IMR-90 (cell line): ENCODE results near the gene ANKRD65. TPM values are rescaled to one million over a fixed set of nuclear protein-coding genes. Genes with fewer than 3 reads are reported as not detected.

ENCODE experiments used
- ATAC-seq: fragments of 200-7000 bp; cut with Tn5 transposase; 2 replicates; pipeline ENCODE4 v1.9.1; 2020; ENCODE audit warnings: low read depth, mild to moderate bottlenecking, moderate library complexity
- BruUV-seq: library from RNA; stranded (reverse); fragments of 400-500 nt; replicated peaks from 2 replicates; lab custom pipeline; 2021; lab: Mats Ljungman, UMichigan
- CTCF ChIA-PET: fragments of 300-600 bp; formaldehyde crosslinking; extraction: SDS; loops from one replicate; lab custom pipeline; 2021; ENCODE audit warnings: antibody characterized with exemption; lab: Yijun Ruan, JAX
- POLR2A ChIA-PET: fragments of 300-600 bp; sonication (Branson Sonifier 250); formaldehyde crosslinking; loops from one replicate; lab custom pipeline; 2022; ENCODE audit warnings: antibody characterized with exemption; ENCODE audit not compliant: unreplicated experiment; lab: Charles Lee
- DNase-seq: peaks from one replicate; pipeline ENCODE4 v3.0.0; 2013
- H2AFZ ChIP-seq: replicated peaks from 2 replicates; pipeline ENCODE3; 2013; ENCODE audit warnings: low read length, mild to moderate bottlenecking; ENCODE audit not compliant: poor library complexity
- H2AK5ac ChIP-seq: 2 replicates; pipeline ENCODE4 v1.6.1; 2013; ENCODE audit warnings: low read depth, low read length, inconsistent platforms
- H2AK9ac ChIP-seq: replicated peaks from 2 replicates; pipeline ENCODE3; 2013; ENCODE audit warnings: mild to moderate bottlenecking, low read depth, low read length, moderate library complexity; ENCODE audit not compliant: poor library complexity
- H2BK120ac ChIP-seq: 2 replicates; pipeline ENCODE4 v1.6.1; 2013; ENCODE audit warnings: low read depth, low read length, inconsistent platforms
- H2BK15ac ChIP-seq: 3 replicates; pipeline ENCODE4 v1.6.1; 2013; ENCODE audit warnings: low read depth, low read length, inconsistent platforms
- H2BK20ac ChIP-seq: 2 replicates; pipeline ENCODE4 v1.6.1; 2013; ENCODE audit warnings: low read depth, mild to moderate bottlenecking, inconsistent platforms, low read length, moderate library complexity
- H2BK5ac ChIP-seq: 2 replicates; pipeline ENCODE4 v1.6.1; 2013; ENCODE audit warnings: mild to moderate bottlenecking, low read depth, low read length, inconsistent platforms; ENCODE audit not compliant: poor library complexity, severe bottlenecking
- H3K14ac ChIP-seq: replicated peaks from 2 replicates; pipeline ENCODE4 v1.6.1; 2013; ENCODE audit warnings: low read depth, low read length, inconsistent platforms
- H3K18ac ChIP-seq: 2 replicates; pipeline ENCODE4 v1.6.1; 2013; ENCODE audit warnings: low read depth, low read length, control low read depth
- H3K23ac ChIP-seq: 2 replicates; pipeline ENCODE4 v1.6.1; 2013; ENCODE audit warnings: low read depth, low read length, inconsistent platforms
- H3K27ac ChIP-seq: 2 replicates; pipeline ENCODE4 v1.5.1; 2013; ENCODE audit warnings: mild to moderate bottlenecking, control low read depth, low read length; ENCODE audit not compliant: insufficient read depth
- H3K27me3 ChIP-seq: 2 replicates; pipeline ENCODE4 v1.6.1; 2013; ENCODE audit warnings: low read length; ENCODE audit not compliant: control insufficient read depth, insufficient read depth
- H3K36me3 ChIP-seq: 2 replicates; pipeline ENCODE4 v1.6.1; 2013; ENCODE audit warnings: low read length, mixed read lengths; ENCODE audit not compliant: control insufficient read depth, insufficient read depth
- H3K4ac ChIP-seq: 2 replicates; pipeline ENCODE4 v1.6.1; 2013; ENCODE audit warnings: low read depth, low read length, inconsistent platforms
- H3K4me1 ChIP-seq: 2 replicates; pipeline ENCODE4 v1.6.1; 2013; ENCODE audit warnings: low read length, mixed read lengths; ENCODE audit not compliant: control insufficient read depth, insufficient read depth
- H3K4me2 ChIP-seq: 2 replicates; pipeline ENCODE4 v1.6.1; 2013; ENCODE audit warnings: low read depth, mild to moderate bottlenecking, control low read depth, low read length, moderate library complexity
- H3K4me3 ChIP-seq: 2 replicates; pipeline ENCODE4 v1.5.1; 2013; ENCODE audit warnings: low read depth, mild to moderate bottlenecking, control low read depth, low read length, moderate library complexity; ENCODE audit not compliant: insufficient read depth
- H3K56ac ChIP-seq: 2 replicates; pipeline ENCODE4 v1.6.1; 2013; ENCODE audit warnings: low read length, inconsistent platforms; ENCODE audit not compliant: insufficient read depth; ENCODE audit errors: extremely low read depth
- H3K79me1 ChIP-seq, 2 experiments: 2 replicates each; pipeline ENCODE4 v1.6.1; 2013; ENCODE audit warnings: low read length in 2 of 2, inconsistent platforms in 1 of 2, low read depth in 1 of 2
- H3K9ac ChIP-seq: 2 replicates; pipeline ENCODE4 v1.6.1; 2013; ENCODE audit warnings: low read depth, low read length, control low read depth
- H3K9me1 ChIP-seq: 2 replicates; pipeline ENCODE4 v1.6.1; 2013; ENCODE audit warnings: low read length, inconsistent platforms; ENCODE audit not compliant: insufficient read depth
- H3K9me3 ChIP-seq: 2 replicates; pipeline ENCODE4 v1.6.1; 2013; ENCODE audit warnings: low read length; ENCODE audit not compliant: control insufficient read depth, insufficient read depth
- H4K20me1 ChIP-seq: 2 replicates; pipeline ENCODE4 v1.6.1; 2013; ENCODE audit warnings: low read length, inconsistent platforms; ENCODE audit not compliant: insufficient read depth
- H4K5ac ChIP-seq: 2 replicates; pipeline ENCODE4 v1.6.1; 2013; ENCODE audit warnings: mild to moderate bottlenecking, low read depth, low read length, control low read depth
- H4K8ac ChIP-seq, 2 experiments: 2 replicates each; pipeline ENCODE4 v1.6.1; 2013; ENCODE audit warnings: low read depth in 2 of 2, low read length in 2 of 2, control low read depth in 1 of 2, inconsistent platforms in 1 of 2
- H4K91ac ChIP-seq: 2 replicates; pipeline ENCODE4 v1.6.1; 2013; ENCODE audit warnings: low read depth, low read length, inconsistent platforms; ENCODE audit not compliant: insufficient read depth
- FOS ChIP-seq: fragments of 150-350 bp; IDR thresholded peaks from 2 replicates; pipeline ENCODE4 v1.6.1; 2016; ENCODE audit warnings: low read depth, low read length
- RFX5 ChIP-seq: IDR thresholded peaks from 2 replicates; pipeline ENCODE4 v1.8.0; 2012; ENCODE audit warnings: low read depth, mild to moderate bottlenecking, low read length, moderate library complexity
- WGBS, 2 experiments: methylation state at CpG; one replicate each; pipeline versions ENCODE4 v1.1.5 to v1.1.7; 2013; ENCODE audit warnings: missing lambda C conversion rate in 2 of 2; ENCODE audit not compliant: insufficient read length in 1 of 2; ENCODE audit errors: extremely low coverage in 2 of 2; 5-methylcytosine and 5-hydroxymethylcytosine counted together
- dilution Hi-C: fragments of 300-500 bp; cut with HindIII; formaldehyde crosslinking; loops from one replicate; pipeline ENCODE4 v1.14.3; 2018; ENCODE audit warnings: low sequenced_read_pairs; ENCODE audit not compliant: unreplicated experiment
- in situ Hi-C: fragments of 300-500 bp; cut with MboI; formaldehyde crosslinking; loops from 3 replicates; pipeline ENCODE4 v1.14.3; 2019; ENCODE audit warnings: low sequenced_read_pairs, inconsistent platforms, mixed read lengths
- intact Hi-C: fragments of 100-400 bp; cut with micrococcal nuclease; formaldehyde crosslinking; loops from 2 replicates; pipeline ENCODE4 v1.10.0; 2022
- polyA plus RNA-seq, 3 experiments: library from polyadenylated mRNA; depleted of rRNA; stranded (reverse); fragments of >200 nt; gene quantifications; 2 replicates each; pipeline ENCODE4 v1.2.3, GENCODE V29; 2012; ENCODE audit warnings: low replicate concordance in 1 of 3
- total RNA-seq: library from RNA; depleted of rRNA; stranded (reverse); fragments of >200 nt; gene quantifications from 2 replicates; pipeline ENCODE4 v1.2.3, GENCODE V29; 2012
- TF ChIP-seq, protein P1 (sequence below): conservative IDR thresholded peaks from 2 replicates; pipeline ENCODE4 v1.5.1; 2012; ENCODE audit warnings: mild to moderate bottlenecking, low read depth, low read length, improper control_type of control experiment
- TF ChIP-seq, protein P2 (sequence below): fragments of 150-350 bp; IDR thresholded peaks from 2 replicates; pipeline ENCODE4 v1.6.1; 2016; ENCODE audit warnings: low read depth, mild to moderate bottlenecking, low read length, moderate library complexity, borderline replicate concordance

ANKRD65 gene
- total and polyA plus RNA-seq, 2 of the 4 experiments (the other 2 are of a cell fraction): 0.09 TPM; not detected in 1

DNA sequence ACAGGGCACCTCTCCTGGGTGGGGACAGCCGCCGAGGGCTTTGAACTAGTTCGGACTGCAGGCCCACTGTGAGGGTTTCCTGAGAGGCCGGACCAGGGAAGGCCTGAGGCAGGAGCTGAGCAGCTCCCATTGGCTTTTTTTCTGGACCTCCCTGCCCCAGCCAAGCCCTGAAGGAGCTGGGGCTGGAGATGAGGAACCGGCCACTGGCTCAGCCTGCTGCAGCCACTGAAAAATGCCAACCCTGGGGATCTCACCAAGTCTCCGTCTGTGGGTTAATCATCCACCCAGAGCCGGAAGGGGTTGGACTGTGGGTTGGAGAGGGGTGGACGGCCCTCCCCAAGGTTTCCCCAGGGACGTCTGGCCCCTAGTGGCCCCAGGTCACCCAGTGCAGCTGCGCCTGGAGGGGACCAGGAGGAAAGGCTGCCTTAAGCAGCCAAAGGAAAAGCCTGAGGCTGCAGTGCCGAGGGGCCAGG is 16.9 kb upstream of the ANKRD65 start:
- peaks cover 10% of the 10 kb centered on the region; the same call in 1 of the 2 replicates for H3K4me1 ChIP-seq
- intact Hi-C loops: no loop called here
- 0 out of 2 replicates have a peak, but pooled peaks cover 7% of the 10 kb centered on the region for H3K9me1 ChIP-seq
- no peak overlapping the region for H3K9ac ChIP-seq
- ATAC-seq (no peak), DNase-seq (no peak)
- H4K8ac ChIP-seq: no peak overlapping the region
- dilution Hi-C loops: no loop called here
- no peak overlapping the region for H2BK5ac ChIP-seq
- no peak overlapping the region for H3K14ac ChIP-seq
- no peak overlapping the region for H2BK20ac ChIP-seq
- no peak overlapping the region for H3K4me3 ChIP-seq
- 60% methylated on average over 2 of the region's 11 CpGs; no CpG with 5 or more reads in 1 of the 2 experiments for WGBS, 2 experiments
- H3K79me1 ChIP-seq: 0 out of 4 replicates have a peak, but pooled peaks cover 0 to 3% of the 10 kb centered on the region in 2 experiments
- no peak overlapping the region for H3K4ac ChIP-seq
- H3K4me2 ChIP-seq: no peak overlapping the region
- H2AK9ac ChIP-seq: no peak overlapping the region
- ChIA-PET CTCF (no interaction called here), POLR2A (no interaction called here)
- H3K56ac ChIP-seq: no peak overlapping the region
- no peak overlapping the region for H3K27ac ChIP-seq
- H4K20me1 ChIP-seq: no peaks in the 10 kb centered on the region
- no peak overlapping the region for H3K18ac ChIP-seq
- no peak overlapping the region for H2AFZ ChIP-seq
- BruUV-seq: no TSS peak
- H3K23ac ChIP-seq: no peak overlapping the region
- H2AK5ac ChIP-seq: no peak overlapping the region
- H3K27me3 ChIP-seq: no peaks in the 10 kb centered on the region; the same call in 1 of the 2 replicates
- in situ Hi-C loops: no loop called here
- no peak overlapping the region for H4K5ac ChIP-seq
- H3K36me3 ChIP-seq: no peaks in the 10 kb centered on the region
- no peak overlapping the region for H4K91ac ChIP-seq
- H2BK120ac ChIP-seq: no peak overlapping the region
- H3K9me3 ChIP-seq: no peaks in the 10 kb centered on the region
- H2BK15ac ChIP-seq: no peak overlapping the region
- TF ChIP-seq, protein P1, sequence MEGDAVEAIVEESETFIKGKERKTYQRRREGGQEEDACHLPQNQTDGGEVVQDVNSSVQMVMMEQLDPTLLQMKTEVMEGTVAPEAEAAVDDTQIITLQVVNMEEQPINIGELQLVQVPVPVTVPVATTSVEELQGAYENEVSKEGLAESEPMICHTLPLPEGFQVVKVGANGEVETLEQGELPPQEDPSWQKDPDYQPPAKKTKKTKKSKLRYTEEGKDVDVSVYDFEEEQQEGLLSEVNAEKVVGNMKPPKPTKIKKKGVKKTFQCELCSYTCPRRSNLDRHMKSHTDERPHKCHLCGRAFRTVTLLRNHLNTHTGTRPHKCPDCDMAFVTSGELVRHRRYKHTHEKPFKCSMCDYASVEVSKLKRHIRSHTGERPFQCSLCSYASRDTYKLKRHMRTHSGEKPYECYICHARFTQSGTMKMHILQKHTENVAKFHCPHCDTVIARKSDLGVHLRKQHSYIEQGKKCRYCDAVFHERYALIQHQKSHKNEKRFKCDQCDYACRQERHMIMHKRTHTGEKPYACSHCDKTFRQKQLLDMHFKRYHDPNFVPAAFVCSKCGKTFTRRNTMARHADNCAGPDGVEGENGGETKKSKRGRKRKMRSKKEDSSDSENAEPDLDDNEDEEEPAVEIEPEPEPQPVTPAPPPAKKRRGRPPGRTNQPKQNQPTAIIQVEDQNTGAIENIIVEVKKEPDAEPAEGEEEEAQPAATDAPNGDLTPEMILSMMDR: no peak
- no peak for TF ChIP-seq FOS
- TF ChIP-seq, protein P2, sequence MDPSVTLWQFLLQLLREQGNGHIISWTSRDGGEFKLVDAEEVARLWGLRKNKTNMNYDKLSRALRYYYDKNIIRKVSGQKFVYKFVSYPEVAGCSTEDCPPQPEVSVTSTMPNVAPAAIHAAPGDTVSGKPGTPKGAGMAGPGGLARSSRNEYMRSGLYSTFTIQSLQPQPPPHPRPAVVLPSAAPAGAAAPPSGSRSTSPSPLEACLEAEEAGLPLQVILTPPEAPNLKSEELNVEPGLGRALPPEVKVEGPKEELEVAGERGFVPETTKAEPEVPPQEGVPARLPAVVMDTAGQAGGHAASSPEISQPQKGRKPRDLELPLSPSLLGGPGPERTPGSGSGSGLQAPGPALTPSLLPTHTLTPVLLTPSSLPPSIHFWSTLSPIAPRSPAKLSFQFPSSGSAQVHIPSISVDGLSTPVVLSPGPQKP: no peak
- no peak for TF ChIP-seq RFX5
